Ovary (tissue), 3 donors: Measurements from ENCODE around the gene DFFA.

ENCODE experiments used
- EP300 ChIP-seq: sonication (generic); formaldehyde crosslinking; IDR thresholded peaks from one replicate; pipeline ENCODE4 v1.6.1; 2017; ENCODE audit warnings: antibody characterized with exemption
- POLR2A ChIP-seq: fragments of 450-650 bp; IDR thresholded peaks from one replicate; pipeline ENCODE4 v1.6.1; 2017; ENCODE audit warnings: antibody characterized with exemption, mild to moderate bottlenecking, moderate library complexity
- TF ChIP-seq, protein P1 (sequence below), 3 donors: fragments of 450-650 bp in 2 of 3; fragments of 200-600 bp in 1 of 3; IDR thresholded peaks; one replicate each; pipeline versions ENCODE4 v1.5.1 to v1.8.0; 2016 to 2022; ENCODE audit warnings: antibody characterized with exemption in 3 of 3, mild to moderate bottlenecking in 1 of 3
- donor health status: DM: no; HTN: no; CAD: no.

GRCh38 chr1:10431070-10431730 lies 41.1 kb downstream of the DFFA start:
- TF ChIP-seq, protein P1, sequence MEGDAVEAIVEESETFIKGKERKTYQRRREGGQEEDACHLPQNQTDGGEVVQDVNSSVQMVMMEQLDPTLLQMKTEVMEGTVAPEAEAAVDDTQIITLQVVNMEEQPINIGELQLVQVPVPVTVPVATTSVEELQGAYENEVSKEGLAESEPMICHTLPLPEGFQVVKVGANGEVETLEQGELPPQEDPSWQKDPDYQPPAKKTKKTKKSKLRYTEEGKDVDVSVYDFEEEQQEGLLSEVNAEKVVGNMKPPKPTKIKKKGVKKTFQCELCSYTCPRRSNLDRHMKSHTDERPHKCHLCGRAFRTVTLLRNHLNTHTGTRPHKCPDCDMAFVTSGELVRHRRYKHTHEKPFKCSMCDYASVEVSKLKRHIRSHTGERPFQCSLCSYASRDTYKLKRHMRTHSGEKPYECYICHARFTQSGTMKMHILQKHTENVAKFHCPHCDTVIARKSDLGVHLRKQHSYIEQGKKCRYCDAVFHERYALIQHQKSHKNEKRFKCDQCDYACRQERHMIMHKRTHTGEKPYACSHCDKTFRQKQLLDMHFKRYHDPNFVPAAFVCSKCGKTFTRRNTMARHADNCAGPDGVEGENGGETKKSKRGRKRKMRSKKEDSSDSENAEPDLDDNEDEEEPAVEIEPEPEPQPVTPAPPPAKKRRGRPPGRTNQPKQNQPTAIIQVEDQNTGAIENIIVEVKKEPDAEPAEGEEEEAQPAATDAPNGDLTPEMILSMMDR (IDR thresholded peaks at IDR 0.05) = no peak
- TF ChIP-seq POLR2A = no peak
- no peak for TF ChIP-seq EP300
